Measurements from ENCODE around the gene SWSAP1.

Gene SWSAP1

DNA sequence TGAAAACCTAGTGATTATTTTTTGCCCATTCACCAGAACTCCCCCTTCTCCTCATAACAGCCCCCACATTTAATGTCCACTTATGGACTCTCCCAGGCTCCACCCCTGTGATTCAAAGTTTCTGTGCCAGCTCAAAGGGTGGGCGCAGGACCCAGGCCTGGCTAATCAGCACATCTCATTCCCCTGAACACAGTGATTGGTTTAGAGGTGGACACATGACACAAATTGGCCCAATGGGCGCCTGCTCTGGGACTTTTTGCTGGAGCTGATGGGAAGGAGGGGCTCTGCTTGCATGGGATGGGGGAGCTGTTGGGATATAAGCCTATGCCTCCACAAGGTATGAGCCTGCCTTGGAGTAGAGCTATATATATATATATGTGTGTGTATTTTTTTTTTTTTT, 15.9 kb downstream of the SWSAP1 start:
- Histone ChIP-seq H3K36me3 (ENCODE audit: insufficient read depth, low read length) (no peaks in the 10 kb centered on the region; the same call in 1 of the 2 replicates), H2AFZ (ENCODE audit: low read length) (no peak overlapping the region), H3K4me2 (ENCODE audit: low read length) (no peak overlapping the region), H3K9me2 (ENCODE audit: low read depth, low read length) (no peaks in the 10 kb centered on the region), H3K27me3 (ENCODE audit: insufficient read depth, low read length) (peaks cover 16% of the 10 kb centered on the region; the same call in 1 of the 2 replicates), H3K9me3 (ENCODE audit: low read length) (0 out of 2 replicates have a peak, but pooled peaks cover 4% of the 10 kb centered on the region), H3K4me3 (ENCODE audit: low read depth, low read length, poor library complexity, severe bottlenecking) (no peak overlapping the region), H3K9ac (ENCODE audit: low read length) (no peak overlapping the region), H3K4me1 (ENCODE audit: insufficient read depth, low read length, severe bottlenecking) (peaks cover 11% of the 10 kb centered on the region), H3K27ac (ENCODE audit: low read depth, low read length, poor library complexity, severe bottlenecking) (no peak overlapping the region), H4K20me1 (ENCODE audit: insufficient read depth, low read length) (no peaks in the 10 kb centered on the region), H3K79me2 (ENCODE audit: insufficient read depth, low read length) (no peaks in the 10 kb centered on the region), H3F3A (ENCODE audit: insufficient read depth, low read length) (no peaks in the 10 kb centered on the region)
- TF ChIP-seq, protein P1, sequence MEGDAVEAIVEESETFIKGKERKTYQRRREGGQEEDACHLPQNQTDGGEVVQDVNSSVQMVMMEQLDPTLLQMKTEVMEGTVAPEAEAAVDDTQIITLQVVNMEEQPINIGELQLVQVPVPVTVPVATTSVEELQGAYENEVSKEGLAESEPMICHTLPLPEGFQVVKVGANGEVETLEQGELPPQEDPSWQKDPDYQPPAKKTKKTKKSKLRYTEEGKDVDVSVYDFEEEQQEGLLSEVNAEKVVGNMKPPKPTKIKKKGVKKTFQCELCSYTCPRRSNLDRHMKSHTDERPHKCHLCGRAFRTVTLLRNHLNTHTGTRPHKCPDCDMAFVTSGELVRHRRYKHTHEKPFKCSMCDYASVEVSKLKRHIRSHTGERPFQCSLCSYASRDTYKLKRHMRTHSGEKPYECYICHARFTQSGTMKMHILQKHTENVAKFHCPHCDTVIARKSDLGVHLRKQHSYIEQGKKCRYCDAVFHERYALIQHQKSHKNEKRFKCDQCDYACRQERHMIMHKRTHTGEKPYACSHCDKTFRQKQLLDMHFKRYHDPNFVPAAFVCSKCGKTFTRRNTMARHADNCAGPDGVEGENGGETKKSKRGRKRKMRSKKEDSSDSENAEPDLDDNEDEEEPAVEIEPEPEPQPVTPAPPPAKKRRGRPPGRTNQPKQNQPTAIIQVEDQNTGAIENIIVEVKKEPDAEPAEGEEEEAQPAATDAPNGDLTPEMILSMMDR (IDR thresholded peaks at IDR 0.05; ENCODE audit: low read length) = no peak
- no peak for TF ChIP-seq EZH2 (IDR thresholded peaks at IDR 0.05; ENCODE audit: borderline replicate concordance, low read length)

DNA sequence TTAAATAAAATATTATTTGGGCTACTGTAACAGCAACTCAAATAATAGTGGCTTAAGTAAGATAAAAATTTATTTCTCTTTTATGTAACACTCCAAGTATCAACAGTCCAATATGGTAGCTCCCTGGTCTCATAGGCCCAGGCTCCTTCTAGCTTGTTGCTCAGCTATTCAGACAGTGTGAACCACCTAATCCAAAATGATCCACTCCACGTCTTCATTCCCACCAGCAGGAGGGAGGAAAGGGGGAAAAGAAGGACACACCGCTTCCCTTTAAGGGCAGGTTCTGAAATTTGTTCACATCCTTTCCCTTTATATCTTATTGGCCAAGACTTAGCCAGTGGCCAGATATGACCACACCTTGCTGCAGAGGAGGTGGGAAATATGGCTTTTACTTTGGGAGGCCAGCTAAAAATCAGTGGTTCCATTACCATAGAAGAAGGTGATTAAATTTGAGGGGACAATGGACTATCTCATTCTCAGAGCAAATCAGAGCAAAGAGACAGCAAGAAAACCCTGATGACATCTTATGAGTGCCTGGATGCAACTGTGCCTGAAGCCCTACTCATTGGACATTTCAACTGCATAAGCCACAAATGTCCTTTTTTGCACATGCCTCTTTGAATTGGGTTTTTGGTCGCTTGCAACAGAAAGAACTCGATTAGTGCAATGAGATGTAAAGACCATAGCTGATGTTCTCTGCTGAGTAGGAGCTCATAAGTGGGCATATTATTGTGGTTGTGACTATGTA, 16.6 kb downstream of the SWSAP1 start:
- Histone ChIP-seq H3K27me3 (ENCODE audit: insufficient read depth, low read length) (peaks cover 16% of the 10 kb centered on the region; the same call in 1 of the 2 replicates), H4K20me1 (ENCODE audit: insufficient read depth, low read length) (no peaks in the 10 kb centered on the region)
- TF ChIP-seq EZH2 (IDR thresholded peaks at IDR 0.05; ENCODE audit: borderline replicate concordance, low read length) = no peak
- TF ChIP-seq, protein P1 (IDR thresholded peaks at IDR 0.05; ENCODE audit: low read length) = no peak

DNA sequence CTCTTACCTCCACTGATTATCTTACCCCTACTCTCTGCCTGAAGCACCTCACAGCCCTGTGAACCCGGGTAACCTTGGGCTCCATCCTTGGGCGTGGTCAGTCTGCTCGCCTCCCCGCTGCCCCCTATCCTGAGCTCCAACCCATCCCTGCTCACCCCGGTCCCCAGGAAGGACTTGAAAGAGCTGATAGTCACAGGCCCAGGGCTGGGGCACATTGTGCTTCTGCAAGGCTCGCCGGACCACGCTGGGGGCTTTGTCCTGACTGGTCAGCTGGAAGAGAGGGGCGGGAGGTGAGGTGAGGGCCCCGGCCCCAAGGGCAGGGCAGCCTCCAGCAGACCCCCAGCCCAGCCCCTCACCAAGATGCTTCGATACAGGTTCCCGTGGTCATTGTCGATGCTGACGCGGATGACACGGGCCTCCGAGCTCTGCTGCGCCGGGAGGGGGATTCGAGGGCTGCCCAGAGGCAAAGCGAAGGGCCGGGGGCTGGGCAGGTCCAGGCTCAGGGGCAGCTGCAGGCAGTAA, 22.7 kb downstream of the SWSAP1 start:
- Histone ChIP-seq H4K20me1 (ENCODE audit: insufficient read depth, low read length) (no peaks in the 10 kb centered on the region), H3K4me2 (ENCODE audit: low read length) (no peak overlapping the region), H3K9me2 (ENCODE audit: low read depth, low read length) (no peaks in the 10 kb centered on the region), H3K9me3 (ENCODE audit: low read length) (no peaks in the 10 kb centered on the region), H3K4me1 (ENCODE audit: insufficient read depth, low read length, severe bottlenecking) (no peaks in the 10 kb centered on the region), H2AFZ (ENCODE audit: low read length) (no peak overlapping the region), H3K79me2 (ENCODE audit: insufficient read depth, low read length) (no peaks in the 10 kb centered on the region), H3K27ac (ENCODE audit: low read depth, low read length, poor library complexity, severe bottlenecking) (no peak overlapping the region), H3K4me3 (ENCODE audit: low read depth, low read length, poor library complexity, severe bottlenecking) (no peak overlapping the region), H3K9ac (ENCODE audit: low read length) (no peak overlapping the region), H3K36me3 (ENCODE audit: insufficient read depth, low read length) (no peaks in the 10 kb centered on the region), H3K27me3 (ENCODE audit: insufficient read depth, low read length) (peaks cover 14% of the 10 kb centered on the region; the same call in 1 of the 2 replicates), H3F3A (ENCODE audit: insufficient read depth, low read length) (no peaks in the 10 kb centered on the region)
- TF ChIP-seq EZH2 (IDR thresholded peaks at IDR 0.05; ENCODE audit: borderline replicate concordance, low read length) = no peak
- TF ChIP-seq, protein P1 (IDR thresholded peaks at IDR 0.05; ENCODE audit: low read length) = no peak

More for the DNA sequence above, 16.6 kb downstream of the SWSAP1 start:
- no peak overlapping the region for H3K4me3 ChIP-seq (ENCODE audit: low read depth, low read length, poor library complexity, severe bottlenecking)
- H3K9ac ChIP-seq (ENCODE audit: low read length) = no peak overlapping the region
- no peaks in the 10 kb centered on the region for H3K9me2 ChIP-seq (ENCODE audit: low read depth, low read length)
- no peaks in the 10 kb centered on the region for H3F3A ChIP-seq (ENCODE audit: insufficient read depth, low read length)
- H3K79me2 ChIP-seq (ENCODE audit: insufficient read depth, low read length) = no peaks in the 10 kb centered on the region
- H3K27ac ChIP-seq (ENCODE audit: low read depth, low read length, poor library complexity, severe bottlenecking) = no peak overlapping the region
- H3K4me2 ChIP-seq (ENCODE audit: low read length) = no peak overlapping the region
- no peak overlapping the region for H2AFZ ChIP-seq (ENCODE audit: low read length)
- peaks cover 11% of the 10 kb centered on the region for H3K4me1 ChIP-seq (ENCODE audit: insufficient read depth, low read length, severe bottlenecking)
- H3K9me3 ChIP-seq (ENCODE audit: low read length) = 0 out of 2 replicates have a peak, but pooled peaks cover 4% of the 10 kb centered on the region
- no peaks in the 10 kb centered on the region; the same call in 1 of the 2 replicates for H3K36me3 ChIP-seq (ENCODE audit: insufficient read depth, low read length)
